GM12865 (cell line): ENCODE data around the gene NFKB1.

ENCODE experiments used
- DNase-seq: peaks from one replicate; pipeline ENCODE4 v3.0.0; 2010; ENCODE audit warnings: low read depth
- H3K4me3 ChIP-seq: 2 replicates; pipeline ENCODE4 v1.5.1; 2011; ENCODE audit warnings: mild to moderate bottlenecking, low read depth, low read length, control low read depth
- TF ChIP-seq, protein P1 (sequence below): IDR thresholded peaks from 2 replicates; pipeline ENCODE4 v1.5.1; 2011; ENCODE audit warnings: low read length, control low read depth, low read depth, inconsistent platforms; ENCODE audit not compliant: insufficient read depth; ENCODE audit errors: missing control alignments

Gene NFKB1

DNA sequence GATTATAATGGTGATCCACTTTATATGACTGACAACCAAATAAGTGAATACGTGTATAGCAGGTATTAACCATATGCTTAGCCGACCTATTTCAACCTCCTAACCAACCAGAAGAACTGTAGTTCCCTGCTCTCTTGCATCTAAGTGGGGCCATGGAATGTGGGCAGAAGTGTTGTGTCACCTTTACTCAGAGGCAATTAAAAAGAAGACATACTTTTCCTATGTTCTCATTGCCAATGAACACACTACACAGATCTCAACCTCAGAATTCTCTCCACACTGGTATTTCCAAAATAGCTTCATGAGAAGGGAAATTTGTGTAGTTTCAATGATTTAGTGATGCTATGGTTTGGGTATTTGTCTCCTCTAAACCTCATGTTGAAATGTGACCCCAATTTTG is 3.2 kb upstream of the NFKB1 start:
- H3K4me3 ChIP-seq, result no peak overlapping the region
- TF ChIP-seq, protein P1, sequence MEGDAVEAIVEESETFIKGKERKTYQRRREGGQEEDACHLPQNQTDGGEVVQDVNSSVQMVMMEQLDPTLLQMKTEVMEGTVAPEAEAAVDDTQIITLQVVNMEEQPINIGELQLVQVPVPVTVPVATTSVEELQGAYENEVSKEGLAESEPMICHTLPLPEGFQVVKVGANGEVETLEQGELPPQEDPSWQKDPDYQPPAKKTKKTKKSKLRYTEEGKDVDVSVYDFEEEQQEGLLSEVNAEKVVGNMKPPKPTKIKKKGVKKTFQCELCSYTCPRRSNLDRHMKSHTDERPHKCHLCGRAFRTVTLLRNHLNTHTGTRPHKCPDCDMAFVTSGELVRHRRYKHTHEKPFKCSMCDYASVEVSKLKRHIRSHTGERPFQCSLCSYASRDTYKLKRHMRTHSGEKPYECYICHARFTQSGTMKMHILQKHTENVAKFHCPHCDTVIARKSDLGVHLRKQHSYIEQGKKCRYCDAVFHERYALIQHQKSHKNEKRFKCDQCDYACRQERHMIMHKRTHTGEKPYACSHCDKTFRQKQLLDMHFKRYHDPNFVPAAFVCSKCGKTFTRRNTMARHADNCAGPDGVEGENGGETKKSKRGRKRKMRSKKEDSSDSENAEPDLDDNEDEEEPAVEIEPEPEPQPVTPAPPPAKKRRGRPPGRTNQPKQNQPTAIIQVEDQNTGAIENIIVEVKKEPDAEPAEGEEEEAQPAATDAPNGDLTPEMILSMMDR, result no peak
- no peak for DNase-seq

GRCh38 chr4:102500352-102500695 is 835 bp upstream of the NFKB1 start:
- peak; percentile 63 for DNase-seq
- peak overlapping the region; percentile 73 for H3K4me3 ChIP-seq
- TF ChIP-seq, protein P1, result no peak

DNA sequence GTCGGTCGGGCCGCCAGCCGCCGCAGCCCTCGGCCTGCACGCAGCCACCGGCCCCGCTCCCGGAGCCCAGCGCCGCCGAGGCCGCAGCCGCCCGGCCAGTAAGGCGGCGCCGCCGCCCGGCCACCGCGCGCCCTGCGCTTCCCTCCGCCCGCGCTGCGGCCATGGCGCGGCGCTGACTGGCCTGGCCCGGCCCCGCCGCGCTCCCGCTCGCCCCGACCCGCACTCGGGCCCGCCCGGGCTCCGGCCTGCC is 213 bp downstream of the NFKB1 start:
- peak overlapping the region; percentile 92 for H3K4me3 ChIP-seq
- DNase-seq, result no peak
- TF ChIP-seq, protein P1, result no peak

DNA sequence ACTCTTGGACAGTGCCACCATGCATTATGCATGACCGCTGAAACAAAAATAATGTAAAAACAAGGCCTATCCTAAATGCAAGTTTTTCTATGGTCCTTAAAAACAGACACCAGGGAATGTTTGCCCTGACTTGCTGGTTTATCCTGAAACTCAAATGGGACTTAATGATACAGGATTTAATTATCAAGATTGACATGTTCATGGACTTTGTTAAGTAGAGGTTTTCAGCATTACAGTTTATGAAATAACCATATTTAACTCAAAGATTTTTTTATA is 1.3 kb downstream of the NFKB1 start:
- DNase-seq, result no peak
- TF ChIP-seq, protein P1, result no peak
- H3K4me3 ChIP-seq, result peak overlapping the region; percentile 92

DNA sequence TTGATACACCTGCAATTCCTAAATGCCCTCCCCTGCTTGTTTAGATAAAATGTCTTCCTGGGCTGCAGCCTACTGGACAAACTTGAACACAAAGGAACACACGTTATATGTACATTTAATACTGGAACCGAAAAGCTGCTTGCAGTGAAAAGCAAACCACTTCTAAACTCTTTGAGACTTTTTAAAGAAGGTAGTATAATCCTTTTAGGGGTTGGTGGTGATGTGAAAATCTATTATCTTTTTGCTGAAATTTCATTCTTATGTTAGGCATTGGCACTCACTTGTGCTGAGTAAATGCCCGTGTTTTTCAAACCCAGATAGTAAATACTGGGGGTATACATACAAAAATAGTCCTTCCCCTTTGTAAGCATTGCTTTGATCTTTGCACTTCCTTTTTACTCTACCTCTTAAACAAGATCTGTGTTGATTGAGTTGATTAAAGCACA is 2.2 kb downstream of the NFKB1 start:
- TF ChIP-seq, protein P1, result no peak
- H3K4me3 ChIP-seq, result peak overlapping the region; percentile 92
- peak; percentile 55 for DNase-seq

DNA sequence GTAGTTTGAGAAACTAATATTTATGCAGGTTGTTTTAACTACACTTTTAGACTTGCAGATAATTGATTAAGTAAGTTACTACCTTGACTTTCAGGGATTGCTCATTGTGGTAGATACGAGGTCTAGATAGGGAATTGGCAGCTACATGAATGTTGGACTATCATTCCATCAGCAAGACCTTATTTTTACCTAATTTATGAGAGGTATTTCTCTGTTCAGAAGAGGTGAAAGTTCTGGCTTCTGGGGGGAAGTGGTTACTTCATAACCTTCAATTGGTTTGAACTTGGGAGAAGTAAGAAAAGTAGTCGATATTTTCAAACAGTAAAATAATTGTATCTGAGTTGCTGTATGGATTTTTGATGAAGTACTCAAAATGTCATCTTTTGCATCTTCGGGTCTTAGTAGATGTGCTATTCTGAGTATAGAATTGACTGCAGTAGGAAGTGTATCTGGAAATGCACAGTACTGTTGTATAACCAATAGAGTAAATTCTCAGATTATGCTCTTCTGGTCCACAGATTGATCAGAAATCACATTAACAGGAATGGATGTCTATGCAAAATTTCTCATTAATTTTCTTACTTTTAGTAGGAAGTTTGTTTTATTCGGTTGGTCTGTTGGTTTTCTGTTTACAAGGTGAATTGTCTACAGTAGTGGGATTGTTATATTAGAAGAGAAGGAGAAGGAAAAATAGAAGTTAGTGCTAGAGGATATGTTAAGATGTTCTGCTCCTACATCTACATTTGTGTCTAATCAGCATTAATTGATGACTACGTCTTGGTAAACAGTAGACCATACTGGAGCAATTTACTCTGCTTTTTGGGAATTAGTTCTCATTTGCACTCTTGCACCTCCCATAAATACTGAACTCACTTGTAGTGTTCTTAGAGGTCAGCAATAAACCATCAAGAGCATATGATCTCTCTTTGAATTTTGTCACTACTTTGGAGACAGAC is 3.0 kb downstream of the NFKB1 start:
- no peak for DNase-seq
- H3K4me3 ChIP-seq, result peak overlapping the region; percentile 92
- TF ChIP-seq, protein P1, result no peak

DNA sequence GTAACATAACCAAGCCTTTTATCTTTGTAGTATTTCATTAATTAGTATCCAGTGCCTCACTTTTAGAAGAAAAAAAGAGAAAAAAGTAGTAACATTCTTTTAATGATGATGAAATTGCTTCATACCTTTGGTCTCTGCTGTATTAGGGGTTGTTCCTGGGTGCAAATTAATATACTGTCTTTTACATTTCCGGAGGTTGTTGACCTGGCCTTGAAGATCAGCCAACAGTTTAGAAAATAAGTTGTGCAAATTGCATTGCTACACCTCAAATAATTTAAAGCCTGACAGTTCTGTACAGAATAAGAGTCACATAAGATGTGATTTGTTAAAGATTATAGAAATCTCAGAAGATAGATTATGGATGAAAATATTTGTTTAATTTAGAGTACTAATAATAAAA is 3.8 kb downstream of the NFKB1 start:
- no peak for DNase-seq
- peak overlapping the region; percentile 92 for H3K4me3 ChIP-seq
- TF ChIP-seq, protein P1, result no peak
